PFSK-1 (cell line): Measurements from ENCODE around the gene PLB1.

Experiments used
- POLR2AphosphoS5 ChIP-seq: IDR thresholded peaks from 2 replicates; pipeline ENCODE4 v1.6.1; 2012; ENCODE audit warnings: low read depth, mild to moderate bottlenecking, control low read depth, low read length, moderate library complexity
- REST ChIP-seq, 2 experiments: IDR thresholded peaks; 2 replicates each; pipeline versions ENCODE4 v1.6.1 to v1.8.0; 2011 to 2012; ENCODE audit warnings: low read depth in 2 of 2, low read length in 2 of 2, control low read depth in 1 of 2, inconsistent platforms in 1 of 2, mild to moderate bottlenecking in 1 of 2, moderate library complexity in 1 of 2; ENCODE audit not compliant: insufficient read depth in 1 of 2
- SIN3A ChIP-seq: IDR thresholded peaks from 2 replicates; pipeline ENCODE4 v1.6.1; 2012; ENCODE audit warnings: mild to moderate bottlenecking, low read length, moderate library complexity, borderline replicate concordance; ENCODE audit not compliant: insufficient read depth
- TAF1 ChIP-seq: IDR thresholded peaks from 2 replicates; pipeline ENCODE4 v1.6.1; 2012; ENCODE audit warnings: low read length, control low read depth, borderline replicate concordance; ENCODE audit not compliant: insufficient read depth

GRCh38 chr2:28645553-28645952, 149.7 kb downstream of the PLB1 start:
- TF ChIP-seq POLR2AphosphoS5: no peak
- TF ChIP-seq TAF1: no peak
- TF ChIP-seq SIN3A: no peak
- TF ChIP-seq REST (IDR thresholded peaks at IDR 0.05; ENCODE audit: insufficient read depth in 1 of 2, low read depth in 2 of 2, low read length in 2 of 2): no peak
